IMR-90 (cell line): Measurements from ENCODE around the gene WDR90. TPM values are rescaled to one million over a fixed set of nuclear protein-coding genes. Genes with fewer than 3 reads are reported as not detected.

Experiments used
- ATAC-seq: fragments of 200-7000 bp; cut with Tn5 transposase; 2 replicates; pipeline ENCODE4 v1.9.1; 2020; ENCODE audit warnings: low read depth, mild to moderate bottlenecking, moderate library complexity
- BruUV-seq: library from RNA; stranded (reverse); fragments of 400-500 nt; replicated peaks from 2 replicates; lab custom pipeline; 2021; lab: Mats Ljungman, UMichigan
- CTCF ChIA-PET: fragments of 300-600 bp; formaldehyde crosslinking; extraction: SDS; loops from one replicate; lab custom pipeline; 2021; ENCODE audit warnings: antibody characterized with exemption; lab: Yijun Ruan, JAX
- POLR2A ChIA-PET: fragments of 300-600 bp; sonication (Branson Sonifier 250); formaldehyde crosslinking; loops from one replicate; lab custom pipeline; 2022; ENCODE audit warnings: antibody characterized with exemption; ENCODE audit not compliant: unreplicated experiment; lab: Charles Lee
- DNase-seq: peaks from one replicate; pipeline ENCODE4 v3.0.0; 2013
- H2AFZ ChIP-seq: replicated peaks from 2 replicates; pipeline ENCODE3; 2013; ENCODE audit warnings: low read length, mild to moderate bottlenecking; ENCODE audit not compliant: poor library complexity
- H2AK5ac ChIP-seq: 2 replicates; pipeline ENCODE4 v1.6.1; 2013; ENCODE audit warnings: low read depth, low read length, inconsistent platforms
- H2AK9ac ChIP-seq: replicated peaks from 2 replicates; pipeline ENCODE3; 2013; ENCODE audit warnings: mild to moderate bottlenecking, low read depth, low read length, moderate library complexity; ENCODE audit not compliant: poor library complexity
- H2BK120ac ChIP-seq: 2 replicates; pipeline ENCODE4 v1.6.1; 2013; ENCODE audit warnings: low read depth, low read length, inconsistent platforms
- H2BK15ac ChIP-seq: 3 replicates; pipeline ENCODE4 v1.6.1; 2013; ENCODE audit warnings: low read depth, low read length, inconsistent platforms
- H2BK20ac ChIP-seq: 2 replicates; pipeline ENCODE4 v1.6.1; 2013; ENCODE audit warnings: low read depth, mild to moderate bottlenecking, inconsistent platforms, low read length, moderate library complexity
- H2BK5ac ChIP-seq: 2 replicates; pipeline ENCODE4 v1.6.1; 2013; ENCODE audit warnings: mild to moderate bottlenecking, low read depth, low read length, inconsistent platforms; ENCODE audit not compliant: poor library complexity, severe bottlenecking
- H3K14ac ChIP-seq: replicated peaks from 2 replicates; pipeline ENCODE4 v1.6.1; 2013; ENCODE audit warnings: low read depth, low read length, inconsistent platforms
- H3K18ac ChIP-seq: 2 replicates; pipeline ENCODE4 v1.6.1; 2013; ENCODE audit warnings: low read depth, low read length, control low read depth
- H3K23ac ChIP-seq: 2 replicates; pipeline ENCODE4 v1.6.1; 2013; ENCODE audit warnings: low read depth, low read length, inconsistent platforms
- H3K27ac ChIP-seq: 2 replicates; pipeline ENCODE4 v1.5.1; 2013; ENCODE audit warnings: mild to moderate bottlenecking, control low read depth, low read length; ENCODE audit not compliant: insufficient read depth
- H3K27me3 ChIP-seq: 2 replicates; pipeline ENCODE4 v1.6.1; 2013; ENCODE audit warnings: low read length; ENCODE audit not compliant: control insufficient read depth, insufficient read depth
- H3K36me3 ChIP-seq: 2 replicates; pipeline ENCODE4 v1.6.1; 2013; ENCODE audit warnings: low read length, mixed read lengths; ENCODE audit not compliant: control insufficient read depth, insufficient read depth
- H3K4ac ChIP-seq: 2 replicates; pipeline ENCODE4 v1.6.1; 2013; ENCODE audit warnings: low read depth, low read length, inconsistent platforms
- H3K4me1 ChIP-seq: 2 replicates; pipeline ENCODE4 v1.6.1; 2013; ENCODE audit warnings: low read length, mixed read lengths; ENCODE audit not compliant: control insufficient read depth, insufficient read depth
- H3K4me2 ChIP-seq: 2 replicates; pipeline ENCODE4 v1.6.1; 2013; ENCODE audit warnings: low read depth, mild to moderate bottlenecking, control low read depth, low read length, moderate library complexity
- H3K4me3 ChIP-seq: 2 replicates; pipeline ENCODE4 v1.5.1; 2013; ENCODE audit warnings: low read depth, mild to moderate bottlenecking, control low read depth, low read length, moderate library complexity; ENCODE audit not compliant: insufficient read depth
- H3K56ac ChIP-seq: 2 replicates; pipeline ENCODE4 v1.6.1; 2013; ENCODE audit warnings: low read length, inconsistent platforms; ENCODE audit not compliant: insufficient read depth; ENCODE audit errors: extremely low read depth
- H3K79me1 ChIP-seq, 2 experiments: 2 replicates each; pipeline ENCODE4 v1.6.1; 2013; ENCODE audit warnings: low read length in 2 of 2, inconsistent platforms in 1 of 2, low read depth in 1 of 2
- H3K9ac ChIP-seq: 2 replicates; pipeline ENCODE4 v1.6.1; 2013; ENCODE audit warnings: low read depth, low read length, control low read depth
- H3K9me1 ChIP-seq: 2 replicates; pipeline ENCODE4 v1.6.1; 2013; ENCODE audit warnings: low read length, inconsistent platforms; ENCODE audit not compliant: insufficient read depth
- H3K9me3 ChIP-seq: 2 replicates; pipeline ENCODE4 v1.6.1; 2013; ENCODE audit warnings: low read length; ENCODE audit not compliant: control insufficient read depth, insufficient read depth
- H4K20me1 ChIP-seq: 2 replicates; pipeline ENCODE4 v1.6.1; 2013; ENCODE audit warnings: low read length, inconsistent platforms; ENCODE audit not compliant: insufficient read depth
- H4K5ac ChIP-seq: 2 replicates; pipeline ENCODE4 v1.6.1; 2013; ENCODE audit warnings: mild to moderate bottlenecking, low read depth, low read length, control low read depth
- H4K8ac ChIP-seq, 2 experiments: 2 replicates each; pipeline ENCODE4 v1.6.1; 2013; ENCODE audit warnings: low read depth in 2 of 2, low read length in 2 of 2, control low read depth in 1 of 2, inconsistent platforms in 1 of 2
- H4K91ac ChIP-seq: 2 replicates; pipeline ENCODE4 v1.6.1; 2013; ENCODE audit warnings: low read depth, low read length, inconsistent platforms; ENCODE audit not compliant: insufficient read depth
- MAFK ChIP-seq: IDR thresholded peaks from 2 replicates; pipeline ENCODE4 v1.6.1; 2012; ENCODE audit warnings: low read depth, low read length, improper control_type of control experiment
- MAZ ChIP-seq: IDR thresholded peaks from 2 replicates; pipeline ENCODE4 v1.6.1; 2012; ENCODE audit warnings: low read depth, mild to moderate bottlenecking, low read length, improper control_type of control experiment, moderate library complexity, borderline replicate concordance
- RCOR1 ChIP-seq: IDR thresholded peaks from 2 replicates; pipeline ENCODE4 v1.6.1; 2012; ENCODE audit warnings: mild to moderate bottlenecking, low read length, improper control_type of control experiment; ENCODE audit not compliant: insufficient replicate concordance
- whole genome bisulfite sequencing, 2 experiments: methylation state at CpG; one replicate each; pipeline versions ENCODE4 v1.1.5 to v1.1.7; 2013; ENCODE audit warnings: missing lambda C conversion rate in 2 of 2; ENCODE audit not compliant: insufficient read length in 1 of 2; ENCODE audit errors: extremely low coverage in 2 of 2; 5-methylcytosine and 5-hydroxymethylcytosine counted together
- dilution Hi-C: fragments of 300-500 bp; cut with HindIII; formaldehyde crosslinking; loops from one replicate; pipeline ENCODE4 v1.14.3; 2018; ENCODE audit warnings: low sequenced_read_pairs; ENCODE audit not compliant: unreplicated experiment
- in situ Hi-C: fragments of 300-500 bp; cut with MboI; formaldehyde crosslinking; loops from 3 replicates; pipeline ENCODE4 v1.14.3; 2019; ENCODE audit warnings: low sequenced_read_pairs, inconsistent platforms, mixed read lengths
- intact Hi-C: fragments of 100-400 bp; cut with micrococcal nuclease; formaldehyde crosslinking; loops from 2 replicates; pipeline ENCODE4 v1.10.0; 2022
- polyA plus RNA-seq, 3 experiments: library from polyadenylated mRNA; depleted of rRNA; stranded (reverse); fragments of >200 nt; gene quantifications; 2 replicates each; pipeline ENCODE4 v1.2.3, GENCODE V29; 2012; ENCODE audit warnings: low replicate concordance in 1 of 3
- total RNA-seq: library from RNA; depleted of rRNA; stranded (reverse); fragments of >200 nt; gene quantifications from 2 replicates; pipeline ENCODE4 v1.2.3, GENCODE V29; 2012

Gene WDR90
- total and polyA plus RNA-seq, 2 of the 4 experiments (the other 2 are of a cell fraction): 1.4 to 18.7 TPM

GRCh38 chr16:698911-699671 is 49.9 kb downstream of the WDR90 start:
- Histone ChIP-seq H2AK5ac (no peak overlapping the region), H3K27me3 (peaks cover 73% of the 10 kb centered on the region), H3K56ac (no peak overlapping the region), H3K9ac (no peak overlapping the region), H4K91ac (no peak overlapping the region), H3K36me3 (no peaks in the 10 kb centered on the region), H4K5ac (no peak overlapping the region), H3K18ac (no peak overlapping the region), H2BK20ac (no peak overlapping the region), H3K4me2 (no peak overlapping the region), H3K14ac (no peak overlapping the region), H2AK9ac (no peak overlapping the region), H3K4me1 (peaks cover 3% of the 10 kb centered on the region; the same call in 1 of the 2 replicates), H2BK15ac (no peak overlapping the region), H3K79me1 (no peaks in the 10 kb centered on the region), H3K23ac (no peak overlapping the region), H2BK5ac (no peak overlapping the region), H4K8ac (no peak overlapping the region), H2BK120ac (no peak overlapping the region), H3K9me3 (no peaks in the 10 kb centered on the region), H3K9me1 (peaks cover 4% of the 10 kb centered on the region; the same call in 1 of the 2 replicates), H4K20me1 (peaks cover 9% of the 10 kb centered on the region), H3K4me3 (no peak overlapping the region), H2AFZ (no peak overlapping the region), H3K4ac (no peak overlapping the region), H3K27ac (no peak overlapping the region)
- DNase-seq (no peak), ATAC-seq (no peak)
- dilution Hi-C loops (no loop called here), intact Hi-C loops (no loop called here), in situ Hi-C loops (no loop called here)
- BruUV-seq: no TSS peak
- 47% methylated on average over 10 of the region's 19 CpGs; no CpG with 5 or more reads in 1 of the 2 experiments for WGBS, 2 experiments
- POLR2A ChIA-PET: no interaction called here
- CTCF ChIA-PET: interaction anchor here (0.7 kb wide), 1 partner anchor 1821 kb away, joined by 6 read pairs; no protein-coding TSS in a partner anchor
- TF ChIP-seq MAFK (no peak), RCOR1 (no peak), MAZ (no peak)
